ENCODE results near the gene PRPF4. TPM values are rescaled to one million over a fixed set of nuclear protein-coding genes. Genes with fewer than 3 reads are reported as not detected.

Gene PRPF4
- total RNA-seq, 4 donors from 2014 or later: 5.9 to 30.2 (median 18.4) TPM

GRCh38 chr9:113237026-113237425, 38.4 kb upstream of the PRPF4 start:
- no peak for TF ChIP-seq POLR2A (IDR thresholded peaks at IDR 0.05)
- TF ChIP-seq CTCF (IDR thresholded peaks at IDR 0.05): no peak
- no peak for DNase-seq
- Histone ChIP-seq H3K9me3 (no peaks in the 10 kb centered on the region), H3K36me3 (no peaks in the 10 kb centered on the region), H3K27me3 (no peaks in the 10 kb centered on the region), H3K27ac (no peak overlapping the region), H3K4me1 (no peaks in the 10 kb centered on the region), H3K4me3 (no peak overlapping the region)
- intact Hi-C loops (cut with DNase I; ENCODE audit: low total_unique reads): no loop called here

DNA sequence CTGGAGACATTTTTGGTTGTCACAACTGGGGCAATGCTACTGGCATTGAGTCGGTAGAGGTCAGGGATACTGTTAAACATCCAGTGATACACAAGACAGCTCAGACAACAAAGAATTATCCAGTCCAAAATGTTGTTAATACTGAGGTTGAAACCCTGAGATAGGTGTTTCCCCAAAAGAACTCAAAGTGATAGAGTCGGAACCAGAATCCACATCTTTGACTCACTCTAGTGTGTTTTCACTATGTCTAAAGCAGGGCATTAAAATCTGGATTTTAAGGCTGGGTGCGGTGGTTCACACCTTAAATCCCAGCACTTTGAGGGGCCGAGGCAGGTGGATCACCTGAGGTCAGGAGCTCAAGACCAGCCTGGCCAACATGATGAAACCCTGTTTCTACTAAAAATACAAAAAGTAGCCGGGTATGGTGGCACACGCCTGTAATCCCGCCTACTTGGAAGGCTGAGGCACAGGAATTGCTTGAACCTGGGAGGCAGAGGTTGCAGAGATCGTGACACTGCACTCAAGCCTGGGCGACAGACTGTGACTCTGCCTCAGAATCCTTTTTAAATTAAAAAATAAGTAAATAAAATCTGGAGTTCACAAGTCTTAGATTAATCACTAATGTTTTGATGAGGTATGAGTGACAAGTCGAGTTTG, 37.1 kb upstream of the PRPF4 start:
- TF ChIP-seq CTCF (IDR thresholded peaks at IDR 0.05): no peak
- no peak for TF ChIP-seq POLR2A (IDR thresholded peaks at IDR 0.05)
- intact Hi-C loops (cut with DNase I; ENCODE audit: low total_unique reads): no loop called here
- no peaks in the 10 kb centered on the region for H3K27me3 ChIP-seq
- no peaks in the 10 kb centered on the region for H3K4me1 ChIP-seq
- DNase-seq: no peak
- H3K4me3 ChIP-seq: no peak overlapping the region
- H3K9me3 ChIP-seq: no peaks in the 10 kb centered on the region
- no peaks in the 10 kb centered on the region for H3K36me3 ChIP-seq
- no peak overlapping the region for H3K27ac ChIP-seq

DNA sequence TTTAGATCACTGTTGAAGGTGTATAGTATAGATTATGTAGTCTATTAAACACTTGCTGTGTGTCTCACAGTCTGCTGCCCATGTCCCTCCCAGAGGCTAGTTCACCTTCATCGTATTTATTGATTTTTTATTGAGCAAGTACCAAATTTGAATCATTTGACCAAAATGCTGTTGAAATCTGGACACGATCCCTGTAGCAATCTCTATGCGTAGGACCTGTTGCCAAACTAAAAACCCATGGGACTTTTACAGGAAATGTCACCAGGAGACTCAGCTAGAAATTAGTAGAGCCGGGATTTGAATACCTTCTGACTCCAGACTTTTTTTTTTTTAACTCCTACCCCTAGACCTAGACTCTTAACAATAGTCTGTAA, 36.6 kb upstream of the PRPF4 start:
- Histone ChIP-seq H3K27me3 (no peaks in the 10 kb centered on the region), H3K4me3 (no peak overlapping the region), H3K9me3 (no peaks in the 10 kb centered on the region), H3K27ac (no peak overlapping the region), H3K36me3 (no peaks in the 10 kb centered on the region), H3K4me1 (no peaks in the 10 kb centered on the region)
- intact Hi-C loops (cut with DNase I; ENCODE audit: low total_unique reads): no loop called here
- TF ChIP-seq CTCF (IDR thresholded peaks at IDR 0.05) (no peak), POLR2A (IDR thresholded peaks at IDR 0.05) (no peak)
- no peak for DNase-seq

GRCh38 chr9:113241161-113241560, 34.3 kb upstream of the PRPF4 start:
- H3K27me3 ChIP-seq: no peaks in the 10 kb centered on the region

GRCh38 chr9:113244556-113244955, 30.9 kb upstream of the PRPF4 start:
- H3K4me1 ChIP-seq: no peaks in the 10 kb centered on the region
- DNase-seq: no peak
- no peaks in the 10 kb centered on the region for H3K9me3 ChIP-seq
- no peak overlapping the region for H3K27ac ChIP-seq
- no peak for TF ChIP-seq POLR2A (IDR thresholded peaks at IDR 0.05)
- TF ChIP-seq CTCF (IDR thresholded peaks at IDR 0.05): no peak
- H3K27me3 ChIP-seq: no peaks in the 10 kb centered on the region
- H3K4me3 ChIP-seq: no peak overlapping the region
- intact Hi-C loops (cut with DNase I; ENCODE audit: low total_unique reads): no loop called here
- H3K36me3 ChIP-seq: no peaks in the 10 kb centered on the region

More at GRCh38 chr9:113241161-113241560, 34.3 kb upstream of the PRPF4 start:
- TF ChIP-seq POLR2A (IDR thresholded peaks at IDR 0.05): no peak
- TF ChIP-seq CTCF (IDR thresholded peaks at IDR 0.05): no peak
- Histone ChIP-seq H3K9me3 (no peaks in the 10 kb centered on the region), H3K36me3 (no peaks in the 10 kb centered on the region), H3K4me1 (no peaks in the 10 kb centered on the region), H3K4me3 (no peak overlapping the region), H3K27ac (no peak overlapping the region)
- intact Hi-C loops (cut with DNase I; ENCODE audit: low total_unique reads): no loop called here
- DNase-seq: no peak

Data from uterus (tissue), 4 donors.